ENCODE results near the gene BRD7.

- no peak for TF ChIP-seq CTCF (IDR thresholded peaks at IDR 0.05; ENCODE audit: low read length)
- no peak for TF ChIP-seq EZH2phosphoT487 (IDR thresholded peaks at IDR 0.05; ENCODE audit: low read length)
- TF ChIP-seq EZH2 (optimal IDR thresholded peaks at IDR 0.05; ENCODE audit: low read depth, low read length): no peak
Measured at GRCh38 chr16:50282010-50282538, 86.7 kb downstream of the BRD7 start.

All from MM.1S (cell line).